HepG2 (cell line): Measurements from ENCODE around the gene AFDN. TPM values are rescaled to one million over a fixed set of nuclear protein-coding genes. Genes with fewer than 3 reads are reported as not detected.

Experiments used
- GATAD2A ChIP-seq: IDR thresholded peaks from 2 replicates; pipeline ENCODE4 v1.6.1; 2016
- SCMH1 ChIP-seq: sonication (generic); formaldehyde crosslinking; IDR thresholded peaks from 2 replicates; pipeline ENCODE4 v1.9.0; 2021; ENCODE audit warnings: missing genetic modification reagents, mild to moderate bottlenecking, borderline replicate concordance
- SNAI1 ChIP-seq: sonication (generic); formaldehyde crosslinking; IDR thresholded peaks from 2 replicates; pipeline ENCODE4 v1.5.0; 2020; ENCODE audit warnings: mild to moderate bottlenecking, missing genetic modification reagents, borderline replicate concordance
- ZNF354B ChIP-seq: sonication (generic); formaldehyde crosslinking; IDR thresholded peaks from 2 replicates; pipeline ENCODE4 v1.8.0; 2022; ENCODE audit warnings: mild to moderate bottlenecking, missing genetic modification reagents
- ZNF776 ChIP-seq: sonication (generic); formaldehyde crosslinking; IDR thresholded peaks from 2 replicates; pipeline ENCODE4 v1.4.0; 2020; ENCODE audit warnings: mild to moderate bottlenecking, missing genetic modification reagents
- polyA plus RNA-seq, 8 experiments: library from polyadenylated mRNA; depleted of rRNA in 3 of 8; stranded (reverse) in 7 of 8; unstranded in 1 of 8; fragments of >200 nt; fragmentation: Illumina TruSeq in 4 of 8; extraction: Trizol in 4 of 8; gene quantifications; 2 replicates each; pipeline versions ENCODE4 v1.2.1 to v1.2.3, GENCODE V29; 2011 to 2016; ENCODE audit warnings: low read depth in 4 of 8, missing spikeins in 1 of 8, mixed read lengths in 1 of 8; ENCODE audit not compliant: insufficient read depth in 1 of 8
- total RNA-seq, 5 experiments: library from RNA; depleted of rRNA; stranded (reverse); fragments of >200 nt; fragmentation: Illumina TruSeq; extraction: Trizol; gene quantifications; 2 replicates each; pipeline ENCODE4 v1.2.3, GENCODE V29; 2016; ENCODE audit warnings: low read depth in 1 of 5
- TF ChIP-seq, protein P1 (sequence below): sonication (generic); formaldehyde crosslinking; IDR thresholded peaks from 2 replicates; pipeline ENCODE4 v1.4.0; 2020; ENCODE audit warnings: mild to moderate bottlenecking, missing genetic modification reagents, borderline replicate concordance
- TF ChIP-seq, protein P2 (sequence below): sonication (generic); formaldehyde crosslinking; conservative IDR thresholded peaks from 2 replicates; pipeline ENCODE4 v1.8.0; 2022; ENCODE audit warnings: low read depth, missing genetic modification reagents
- TF ChIP-seq, protein P3 (sequence below): sonication (generic); formaldehyde crosslinking; conservative IDR thresholded peaks from 2 replicates; pipeline ENCODE4 v1.5.0; 2020; ENCODE audit warnings: missing genetic modification reagents
- TF ChIP-seq, protein P4 (sequence below): sonication (generic); formaldehyde crosslinking; IDR thresholded peaks from 2 replicates; pipeline ENCODE4 v1.5.0; 2020; ENCODE audit warnings: mild to moderate bottlenecking, missing genetic modification reagents, borderline replicate concordance

Gene AFDN
- total and polyA plus RNA-seq, 2 of the 13 experiments (the other 11 are each of a cell fraction or from before 2014, with no cell fraction given), result 136 to 151 TPM

DNA sequence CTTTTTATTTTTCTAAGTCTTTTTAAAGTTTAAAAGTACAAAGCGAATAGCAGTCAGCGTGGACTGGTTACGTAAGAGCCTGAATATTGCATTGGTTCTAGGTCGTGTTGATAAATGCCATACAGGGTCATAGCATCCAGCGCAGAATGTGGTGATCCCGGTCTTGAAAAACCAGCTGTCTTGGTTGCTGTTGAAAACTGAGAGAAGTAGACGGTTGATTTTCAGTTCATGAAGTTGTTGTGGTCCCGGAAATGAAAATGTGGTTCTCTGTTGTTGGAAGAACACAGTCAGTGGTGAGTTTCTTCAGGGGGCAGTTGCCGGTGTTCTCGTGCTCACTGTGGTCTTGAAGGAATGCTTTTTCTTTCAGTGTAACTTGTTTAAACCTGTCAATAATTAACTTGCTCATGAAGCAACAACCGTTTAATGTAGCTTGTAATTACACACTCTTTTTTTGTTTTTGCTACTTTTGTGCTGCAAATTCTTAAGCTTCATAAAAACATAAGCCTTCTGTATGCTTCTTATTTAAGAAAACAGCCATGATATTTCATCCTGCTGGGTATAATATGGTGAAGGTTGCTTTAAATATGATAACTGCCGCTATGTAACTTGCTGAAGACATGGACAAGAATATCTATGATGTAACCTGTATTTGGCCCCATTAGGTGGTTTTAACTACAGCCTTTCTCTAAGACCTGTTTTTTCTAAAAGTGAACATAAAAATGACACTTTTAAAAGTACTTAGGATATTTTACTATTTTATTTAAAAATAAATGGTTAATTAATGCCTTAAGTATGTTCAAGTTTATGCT, 106.0 kb downstream of the AFDN start (continued):
- TF ChIP-seq ZNF776 (no peak), SCMH1 (CRISPR knock-in tag) (no peak), GATAD2A (peak; percentile 79), SNAI1 (CRISPR knock-in tag) (no peak), ZNF354B (no peak)
- TF ChIP-seq, protein P1, sequence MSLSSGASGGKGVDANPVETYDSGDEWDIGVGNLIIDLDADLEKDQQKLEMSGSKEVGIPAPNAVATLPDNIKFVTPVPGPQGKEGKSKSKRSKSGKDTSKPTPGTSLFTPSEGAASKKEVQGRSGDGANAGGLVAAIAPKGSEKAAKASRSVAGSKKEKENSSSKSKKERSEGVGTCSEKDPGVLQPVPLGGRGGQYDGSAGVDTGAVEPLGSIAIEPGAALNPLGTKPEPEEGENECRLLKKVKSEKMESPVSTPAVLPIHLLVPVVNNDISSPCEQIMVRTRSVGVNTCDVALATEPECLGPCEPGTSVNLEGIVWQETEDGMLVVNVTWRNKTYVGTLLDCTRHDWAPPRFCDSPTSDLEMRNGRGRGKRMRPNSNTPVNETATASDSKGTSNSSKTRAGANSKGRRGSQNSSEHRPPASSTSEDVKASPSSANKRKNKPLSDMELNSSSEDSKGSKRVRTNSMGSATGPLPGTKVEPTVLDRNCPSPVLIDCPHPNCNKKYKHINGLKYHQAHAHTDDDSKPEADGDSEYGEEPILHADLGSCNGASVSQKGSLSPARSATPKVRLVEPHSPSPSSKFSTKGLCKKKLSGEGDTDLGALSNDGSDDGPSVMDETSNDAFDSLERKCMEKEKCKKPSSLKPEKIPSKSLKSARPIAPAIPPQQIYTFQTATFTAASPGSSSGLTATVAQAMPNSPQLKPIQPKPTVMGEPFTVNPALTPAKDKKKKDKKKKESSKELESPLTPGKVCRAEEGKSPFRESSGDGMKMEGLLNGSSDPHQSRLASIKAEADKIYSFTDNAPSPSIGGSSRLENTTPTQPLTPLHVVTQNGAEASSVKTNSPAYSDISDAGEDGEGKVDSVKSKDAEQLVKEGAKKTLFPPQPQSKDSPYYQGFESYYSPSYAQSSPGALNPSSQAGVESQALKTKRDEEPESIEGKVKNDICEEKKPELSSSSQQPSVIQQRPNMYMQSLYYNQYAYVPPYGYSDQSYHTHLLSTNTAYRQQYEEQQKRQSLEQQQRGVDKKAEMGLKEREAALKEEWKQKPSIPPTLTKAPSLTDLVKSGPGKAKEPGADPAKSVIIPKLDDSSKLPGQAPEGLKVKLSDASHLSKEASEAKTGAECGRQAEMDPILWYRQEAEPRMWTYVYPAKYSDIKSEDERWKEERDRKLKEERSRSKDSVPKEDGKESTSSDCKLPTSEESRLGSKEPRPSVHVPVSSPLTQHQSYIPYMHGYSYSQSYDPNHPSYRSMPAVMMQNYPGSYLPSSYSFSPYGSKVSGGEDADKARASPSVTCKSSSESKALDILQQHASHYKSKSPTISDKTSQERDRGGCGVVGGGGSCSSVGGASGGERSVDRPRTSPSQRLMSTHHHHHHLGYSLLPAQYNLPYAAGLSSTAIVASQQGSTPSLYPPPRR (CRISPR knock-in tag), result peak; percentile 60; the same call in 1 of the 2 replicates
- TF ChIP-seq, protein P2, sequence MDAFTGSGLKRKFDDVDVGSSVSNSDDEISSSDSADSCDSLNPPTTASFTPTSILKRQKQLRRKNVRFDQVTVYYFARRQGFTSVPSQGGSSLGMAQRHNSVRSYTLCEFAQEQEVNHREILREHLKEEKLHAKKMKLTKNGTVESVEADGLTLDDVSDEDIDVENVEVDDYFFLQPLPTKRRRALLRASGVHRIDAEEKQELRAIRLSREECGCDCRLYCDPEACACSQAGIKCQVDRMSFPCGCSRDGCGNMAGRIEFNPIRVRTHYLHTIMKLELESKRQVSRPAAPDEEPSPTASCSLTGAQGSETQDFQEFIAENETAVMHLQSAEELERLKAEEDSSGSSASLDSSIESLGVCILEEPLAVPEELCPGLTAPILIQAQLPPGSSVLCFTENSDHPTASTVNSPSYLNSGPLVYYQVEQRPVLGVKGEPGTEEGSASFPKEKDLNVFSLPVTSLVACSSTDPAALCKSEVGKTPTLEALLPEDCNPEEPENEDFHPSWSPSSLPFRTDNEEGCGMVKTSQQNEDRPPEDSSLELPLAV, result no peak
- TF ChIP-seq, protein P3, sequence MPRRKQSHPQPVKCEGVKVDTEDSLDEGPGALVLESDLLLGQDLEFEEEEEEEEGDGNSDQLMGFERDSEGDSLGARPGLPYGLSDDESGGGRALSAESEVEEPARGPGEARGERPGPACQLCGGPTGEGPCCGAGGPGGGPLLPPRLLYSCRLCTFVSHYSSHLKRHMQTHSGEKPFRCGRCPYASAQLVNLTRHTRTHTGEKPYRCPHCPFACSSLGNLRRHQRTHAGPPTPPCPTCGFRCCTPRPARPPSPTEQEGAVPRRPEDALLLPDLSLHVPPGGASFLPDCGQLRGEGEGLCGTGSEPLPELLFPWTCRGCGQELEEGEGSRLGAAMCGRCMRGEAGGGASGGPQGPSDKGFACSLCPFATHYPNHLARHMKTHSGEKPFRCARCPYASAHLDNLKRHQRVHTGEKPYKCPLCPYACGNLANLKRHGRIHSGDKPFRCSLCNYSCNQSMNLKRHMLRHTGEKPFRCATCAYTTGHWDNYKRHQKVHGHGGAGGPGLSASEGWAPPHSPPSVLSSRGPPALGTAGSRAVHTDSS (CRISPR knock-in tag), result no peak
- TF ChIP-seq, protein P4, sequence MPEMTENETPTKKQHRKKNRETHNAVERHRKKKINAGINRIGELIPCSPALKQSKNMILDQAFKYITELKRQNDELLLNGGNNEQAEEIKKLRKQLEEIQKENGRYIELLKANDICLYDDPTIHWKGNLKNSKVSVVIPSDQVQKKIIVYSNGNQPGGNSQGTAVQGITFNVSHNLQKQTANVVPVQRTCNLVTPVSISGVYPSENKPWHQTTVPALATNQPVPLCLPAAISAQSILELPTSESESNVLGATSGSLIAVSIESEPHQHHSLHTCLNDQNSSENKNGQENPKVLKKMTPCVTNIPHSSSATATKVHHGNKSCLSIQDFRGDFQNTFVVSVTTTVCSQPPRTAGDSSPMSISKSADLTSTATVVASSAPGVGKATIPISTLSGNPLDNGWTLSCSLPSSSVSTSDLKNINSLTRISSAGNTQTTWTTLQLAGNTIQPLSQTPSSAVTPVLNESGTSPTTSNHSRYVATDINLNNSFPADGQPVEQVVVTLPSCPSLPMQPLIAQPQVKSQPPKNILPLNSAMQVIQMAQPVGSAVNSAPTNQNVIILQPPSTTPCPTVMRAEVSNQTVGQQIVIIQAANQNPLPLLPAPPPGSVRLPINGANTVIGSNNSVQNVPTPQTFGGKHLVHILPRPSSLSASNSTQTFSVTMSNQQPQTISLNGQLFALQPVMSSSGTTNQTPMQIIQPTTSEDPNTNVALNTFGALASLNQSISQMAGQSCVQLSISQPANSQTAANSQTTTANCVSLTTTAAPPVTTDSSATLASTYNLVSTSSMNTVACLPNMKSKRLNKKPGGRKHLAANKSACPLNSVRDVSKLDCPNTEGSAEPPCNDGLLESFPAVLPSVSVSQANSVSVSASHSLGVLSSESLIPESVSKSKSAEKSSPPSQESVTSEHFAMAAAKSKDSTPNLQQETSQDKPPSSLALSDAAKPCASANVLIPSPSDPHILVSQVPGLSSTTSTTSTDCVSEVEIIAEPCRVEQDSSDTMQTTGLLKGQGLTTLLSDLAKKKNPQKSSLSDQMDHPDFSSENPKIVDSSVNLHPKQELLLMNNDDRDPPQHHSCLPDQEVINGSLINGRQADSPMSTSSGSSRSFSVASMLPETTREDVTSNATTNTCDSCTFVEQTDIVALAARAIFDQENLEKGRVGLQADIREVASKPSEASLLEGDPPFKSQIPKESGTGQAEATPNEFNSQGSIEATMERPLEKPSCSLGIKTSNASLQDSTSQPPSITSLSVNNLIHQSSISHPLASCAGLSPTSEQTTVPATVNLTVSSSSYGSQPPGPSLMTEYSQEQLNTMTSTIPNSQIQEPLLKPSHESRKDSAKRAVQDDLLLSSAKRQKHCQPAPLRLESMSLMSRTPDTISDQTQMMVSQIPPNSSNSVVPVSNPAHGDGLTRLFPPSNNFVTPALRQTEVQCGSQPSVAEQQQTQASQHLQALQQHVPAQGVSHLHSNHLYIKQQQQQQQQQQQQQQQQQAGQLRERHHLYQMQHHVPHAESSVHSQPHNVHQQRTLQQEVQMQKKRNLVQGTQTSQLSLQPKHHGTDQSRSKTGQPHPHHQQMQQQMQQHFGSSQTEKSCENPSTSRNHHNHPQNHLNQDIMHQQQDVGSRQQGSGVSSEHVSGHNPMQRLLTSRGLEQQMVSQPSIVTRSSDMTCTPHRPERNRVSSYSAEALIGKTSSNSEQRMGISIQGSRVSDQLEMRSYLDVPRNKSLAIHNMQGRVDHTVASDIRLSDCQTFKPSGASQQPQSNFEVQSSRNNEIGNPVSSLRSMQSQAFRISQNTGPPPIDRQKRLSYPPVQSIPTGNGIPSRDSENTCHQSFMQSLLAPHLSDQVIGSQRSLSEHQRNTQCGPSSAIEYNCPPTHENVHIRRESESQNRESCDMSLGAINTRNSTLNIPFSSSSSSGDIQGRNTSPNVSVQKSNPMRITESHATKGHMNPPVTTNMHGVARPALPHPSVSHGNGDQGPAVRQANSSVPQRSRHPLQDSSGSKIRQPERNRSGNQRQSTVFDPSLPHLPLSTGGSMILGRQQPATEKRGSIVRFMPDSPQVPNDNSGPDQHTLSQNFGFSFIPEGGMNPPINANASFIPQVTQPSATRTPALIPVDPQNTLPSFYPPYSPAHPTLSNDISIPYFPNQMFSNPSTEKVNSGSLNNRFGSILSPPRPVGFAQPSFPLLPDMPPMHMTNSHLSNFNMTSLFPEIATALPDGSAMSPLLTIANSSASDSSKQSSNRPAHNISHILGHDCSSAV (CRISPR knock-in tag), result no peak
